ENCODE results near the gene NDN. TPM values are rescaled to one million over a fixed set of nuclear protein-coding genes. Genes with fewer than 3 reads are reported as not detected.

NDN gene
- total and polyA plus RNA-seq, 2 of the 8 experiments (the other 6 are each of a cell fraction or from before 2014, with no cell fraction given), result 29.4 to 39.3 TPM

- WGBS, 2 experiments (ENCODE audit: extremely low coverage in 1 of 2, insufficient coverage in 1 of 2, insufficient read length in 1 of 2, insufficient replicate concordance in 2 of 2, low coverage in 1 of 2, low lambda C conversion rate in 2 of 2, missing lambda C conversion rate in 1 of 2), result 74% methylated on average over 2 of the region's 2 CpGs; no CpG with 5 or more reads in 1 of the 2 experiments
- Histone ChIP-seq H3K4me1 (replicated peaks in 1 of 4; ENCODE audit: control insufficient read depth in 3 of 4, insufficient read depth in 4 of 4, low read length in 3 of 4) (0 out of 7 replicates have a peak, but pooled peaks cover 0 to 2% (median 0%) of the 10 kb centered on the region in 4 experiments), H3K4me2 (ENCODE audit: insufficient read depth in 1 of 2, low read depth in 2 of 2, low read length in 2 of 2) (no peak overlapping the region), H3K4me3 (ENCODE audit: extremely low read depth in 1 of 4, insufficient read depth in 2 of 4, low read depth in 3 of 4, low read length in 4 of 4) (no peak overlapping the region), H2BK20ac (ENCODE audit: low read length) (no peak overlapping the region), H3K79me2 (ENCODE audit: control insufficient read depth in 1 of 2, insufficient read depth in 2 of 2, low read length in 2 of 2) (no peaks in the 10 kb centered on the region), H3K79me1 (ENCODE audit: low read depth, low read length) (no peaks in the 10 kb centered on the region), H2BK12ac (ENCODE audit: low read depth, low read length) (no peak overlapping the region), H2AK5ac (ENCODE audit: low read depth, low read length) (no peak overlapping the region), H3K36me3 (ENCODE audit: control insufficient read depth in 2 of 4, insufficient read depth in 4 of 4, low read length in 3 of 4) (no peaks in the 10 kb centered on the region), H4K91ac (replicated peaks; ENCODE audit: insufficient read length, low read length) (no peak overlapping the region), H3K23me2 (ENCODE audit: low read depth, low read length) (no peaks in the 10 kb centered on the region), H3K4ac (replicated peaks; ENCODE audit: insufficient read length, low read depth, low read length) (no peak overlapping the region), H3K56ac (replicated peaks; ENCODE audit: insufficient read length, low read depth, low read length) (no peak overlapping the region), H3K23ac (ENCODE audit: insufficient read length) (no peak overlapping the region), H4K20me1 (replicated peaks in 1 of 2; ENCODE audit: control insufficient read depth in 1 of 2, insufficient read depth in 2 of 2, low read length in 2 of 2) (no peaks in the 10 kb centered on the region), H3K27me3 (replicated peaks in 1 of 4; ENCODE audit: control insufficient read depth in 3 of 4, extremely low read depth in 1 of 4, insufficient read depth in 3 of 4, low read length in 3 of 4) (no peaks in the 10 kb centered on the region), H2BK120ac (replicated peaks; ENCODE audit: low read depth, low read length) (no peak overlapping the region), H3K14ac (ENCODE audit: insufficient read length) (no peak overlapping the region), H2AFZ (ENCODE audit: low read length) (no peak overlapping the region), H3K9me3 (ENCODE audit: insufficient read depth in 2 of 2, low read depth in 1 of 2, low read length in 1 of 2) (peaks cover 23 to 45% of the 10 kb centered on the region in 2 experiments), H4K5ac (ENCODE audit: insufficient read length, low read depth, low read length) (no peak overlapping the region), H3K9ac (replicated peaks in 1 of 4; ENCODE audit: extremely low read depth in 1 of 4, low read depth in 3 of 4, low read length in 3 of 4) (no peak overlapping the region), H4K8ac (ENCODE audit: extremely low read depth, insufficient read depth, low read length) (no peak overlapping the region), H2BK15ac (ENCODE audit: low read length) (no peak overlapping the region), H3K18ac (ENCODE audit: extremely low read depth, low read length) (no peak overlapping the region), H3K27ac (ENCODE audit: low read depth, low read length) (no peak overlapping the region), H2BK5ac (ENCODE audit: low read depth, low read length) (no peak overlapping the region)
- no peak for FAIRE-seq
- DNase-seq (ENCODE audit: low read depth in 1 of 2, low spot score in 2 of 2), result no peak
- ChIA-PET CTCF (ENCODE audit: partially characterized antibody) (no interaction called here), POLR2A (ENCODE audit: partially characterized antibody) (no interaction called here)
- TF ChIP-seq USF2 (IDR thresholded peaks at IDR 0.05; ENCODE audit: low read length) (no peak), TEAD4 (IDR thresholded peaks at IDR 0.05; ENCODE audit: low read depth, low read length) (no peak), BCL11A (IDR thresholded peaks at IDR 0.05; ENCODE audit: low read depth in 2 of 2, low read length in 2 of 2) (no peak), NRF1 (IDR thresholded peaks at IDR 0.05; ENCODE audit: low read depth, low read length) (no peak), TBP (IDR thresholded peaks at IDR 0.05; ENCODE audit: low read depth, low read length) (no peak), ZNF274 (IDR thresholded peaks at IDR 0.05; ENCODE audit: borderline replicate concordance, extremely low read depth, low read length) (no peak), TAF7 (optimal IDR thresholded peaks at IDR 0.05; ENCODE audit: borderline replicate concordance, low read depth, low read length) (no peak), MAX (IDR thresholded peaks at IDR 0.05) (no peak), SIRT6 (IDR thresholded peaks at IDR 0.05; ENCODE audit: low read length) (no peak)
- TF ChIP-seq, protein P1, sequence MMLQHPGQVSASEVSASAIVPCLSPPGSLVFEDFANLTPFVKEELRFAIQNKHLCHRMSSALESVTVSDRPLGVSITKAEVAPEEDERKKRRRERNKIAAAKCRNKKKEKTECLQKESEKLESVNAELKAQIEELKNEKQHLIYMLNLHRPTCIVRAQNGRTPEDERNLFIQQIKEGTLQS (IDR thresholded peaks at IDR 0.05; ENCODE audit: insufficient read depth, low read depth, low read length), result no peak
- TF ChIP-seq, protein P2, sequence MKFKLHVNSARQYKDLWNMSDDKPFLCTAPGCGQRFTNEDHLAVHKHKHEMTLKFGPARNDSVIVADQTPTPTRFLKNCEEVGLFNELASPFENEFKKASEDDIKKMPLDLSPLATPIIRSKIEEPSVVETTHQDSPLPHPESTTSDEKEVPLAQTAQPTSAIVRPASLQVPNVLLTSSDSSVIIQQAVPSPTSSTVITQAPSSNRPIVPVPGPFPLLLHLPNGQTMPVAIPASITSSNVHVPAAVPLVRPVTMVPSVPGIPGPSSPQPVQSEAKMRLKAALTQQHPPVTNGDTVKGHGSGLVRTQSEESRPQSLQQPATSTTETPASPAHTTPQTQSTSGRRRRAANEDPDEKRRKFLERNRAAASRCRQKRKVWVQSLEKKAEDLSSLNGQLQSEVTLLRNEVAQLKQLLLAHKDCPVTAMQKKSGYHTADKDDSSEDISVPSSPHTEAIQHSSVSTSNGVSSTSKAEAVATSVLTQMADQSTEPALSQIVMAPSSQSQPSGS (IDR thresholded peaks at IDR 0.05; ENCODE audit: low read length), result no peak
Measured at GRCh38 chr15:23695282-23695681, 8.2 kb upstream of the NDN start.

Data from H1 (cell line).